ENCODE data around the gene MAPK8IP2.

GRCh38 chr22:50608996-50609395 is 8.4 kb downstream of the MAPK8IP2 start:
- TF ChIP-seq POLR2AphosphoS5 (IDR thresholded peaks at IDR 0.05), result no peak
- no peak for TF ChIP-seq CTCF (IDR thresholded peaks at IDR 0.05 in 8 of 11, conservative IDR thresholded peaks at IDR 0.05 in 3 of 11)

All from spleen (tissue), 7 donors.